Activated T-helper 1 cell treated with Interleukin-2 at 50 U/mL for 16 hours (primary cell): ENCODE results near the gene WIPF3.
"Not testable (repeated sequence)": the region's sequence is repeated elsewhere in the genome, so short reads cannot be mapped to it uniquely, and the experiment has no call there.

Experiments used
- DNase-seq: peaks from one replicate; pipeline ENCODE4 v3.0.0-alpha.2; 2020; ENCODE audit warnings: low read depth

Gene WIPF3

GRCh38 chr7:29881724-29882123, 75.4 kb downstream of the WIPF3 start:
- DNase-seq, result no peak

GRCh38 chr7:29882481-29882880, 76.2 kb downstream of the WIPF3 start:
- DNase-seq, result no peak

GRCh38 chr7:29883462-29884398, 77.4 kb downstream of the WIPF3 start:
- DNase-seq, result no peak

DNA sequence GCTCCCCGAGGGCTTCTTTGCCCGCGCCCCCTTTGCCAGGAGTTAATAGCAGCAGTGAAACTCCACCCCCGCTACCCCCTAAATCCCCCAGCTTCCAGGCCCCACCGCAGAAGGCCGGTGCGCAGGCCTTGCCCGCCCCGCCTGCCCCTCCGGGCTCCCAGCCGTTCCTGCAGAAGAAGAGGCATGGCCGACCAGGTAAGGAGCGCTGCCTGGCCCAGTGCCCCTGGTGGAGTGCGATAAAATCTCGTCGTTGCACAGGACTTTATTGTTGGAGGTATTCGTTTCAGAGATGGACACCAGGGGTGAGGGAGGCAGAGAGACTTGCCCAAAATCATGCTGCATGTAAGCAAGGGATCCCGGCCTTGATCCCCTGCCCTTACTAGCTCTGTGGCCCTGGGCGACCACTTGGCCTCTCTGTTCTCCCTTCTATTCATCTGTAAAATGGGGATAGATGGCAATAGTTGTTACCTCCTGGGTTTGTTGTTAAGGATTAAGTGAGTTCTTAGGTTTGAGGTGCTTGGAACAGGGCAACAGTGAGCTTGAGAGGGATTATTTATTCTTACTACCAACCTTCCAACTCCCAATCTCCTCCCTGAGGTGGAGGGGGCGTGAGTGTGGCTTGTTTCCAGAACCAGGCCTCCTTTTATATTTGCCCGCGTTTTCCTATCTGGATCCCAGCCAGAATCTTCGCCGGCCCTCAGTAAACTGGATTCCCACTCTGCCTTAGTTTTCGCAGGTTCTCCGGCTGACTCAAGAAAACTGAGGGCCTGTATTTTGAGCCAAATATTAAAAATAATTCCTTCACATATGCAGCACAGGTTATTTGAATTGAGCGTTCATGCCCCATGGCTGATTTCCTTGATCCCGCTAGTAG, 78.3 kb downstream of the WIPF3 start:
- DNase-seq, result no peak

GRCh38 chr7:29885626-29886025, 79.3 kb downstream of the WIPF3 start:
- no peak for DNase-seq

GRCh38 chr7:29886827-29887226, 80.5 kb downstream of the WIPF3 start:
- DNase-seq, result no peak

DNA sequence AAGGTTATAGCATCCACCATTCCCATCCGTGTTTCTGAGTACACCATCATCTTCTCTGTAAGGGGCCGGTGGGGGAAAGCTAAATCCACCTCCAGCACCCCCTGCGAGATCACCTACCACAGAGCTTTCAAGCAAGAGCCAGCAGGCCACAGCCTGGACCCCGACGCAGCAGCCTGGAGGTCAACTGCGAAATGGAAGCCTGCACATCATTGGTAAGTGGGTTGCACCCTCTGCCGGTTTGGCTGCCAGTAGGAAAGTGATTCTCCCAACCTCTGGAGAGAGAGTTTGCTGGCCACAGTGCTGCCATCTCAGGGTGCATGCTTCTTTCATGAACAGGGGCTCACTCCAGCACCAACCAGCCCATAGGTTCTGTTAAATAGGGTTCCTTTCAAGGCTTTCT, 81.7 kb downstream of the WIPF3 start:
- DNase-seq, result no peak

DNA sequence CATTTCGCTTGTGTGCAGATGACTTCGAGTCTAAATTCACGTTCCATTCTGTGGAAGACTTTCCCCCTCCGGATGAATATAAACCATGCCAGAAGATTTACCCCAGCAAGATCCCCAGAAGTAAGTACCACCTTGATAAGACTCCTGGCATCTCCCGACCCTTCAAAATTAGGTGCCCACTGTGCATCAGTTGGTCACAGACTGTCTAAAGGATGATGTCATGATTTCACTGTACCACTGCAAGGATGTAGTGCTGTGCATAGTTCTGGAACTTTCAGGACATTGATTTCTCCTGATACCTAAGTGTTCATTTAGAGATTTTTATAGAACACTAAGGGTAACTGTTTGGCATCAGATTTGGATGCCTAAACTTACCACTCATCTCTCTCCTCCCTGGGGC, 83.0 kb downstream of the WIPF3 start:
- DNase-seq, result no peak

DNA sequence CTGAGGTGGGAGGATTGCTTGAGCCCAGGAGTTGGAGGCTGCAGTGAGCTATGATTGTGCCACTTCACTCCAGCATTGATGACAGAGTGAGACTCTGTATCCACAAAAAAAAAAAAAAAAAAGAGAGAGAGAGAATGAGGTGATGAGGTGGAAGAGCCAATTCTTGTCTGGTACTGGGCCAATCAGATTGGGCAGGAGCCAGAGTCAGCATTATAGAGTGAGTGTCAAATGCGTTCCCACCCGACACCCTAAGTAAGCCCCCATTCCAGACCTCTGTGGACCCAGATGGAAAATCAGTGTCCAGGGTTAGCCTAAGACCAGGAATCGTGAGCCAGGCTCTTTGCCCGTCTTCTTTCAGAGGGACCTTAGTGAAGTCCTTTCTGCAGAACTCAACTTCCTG, 83.9 kb downstream of the WIPF3 start:
- DNase-seq, result no peak

DNA sequence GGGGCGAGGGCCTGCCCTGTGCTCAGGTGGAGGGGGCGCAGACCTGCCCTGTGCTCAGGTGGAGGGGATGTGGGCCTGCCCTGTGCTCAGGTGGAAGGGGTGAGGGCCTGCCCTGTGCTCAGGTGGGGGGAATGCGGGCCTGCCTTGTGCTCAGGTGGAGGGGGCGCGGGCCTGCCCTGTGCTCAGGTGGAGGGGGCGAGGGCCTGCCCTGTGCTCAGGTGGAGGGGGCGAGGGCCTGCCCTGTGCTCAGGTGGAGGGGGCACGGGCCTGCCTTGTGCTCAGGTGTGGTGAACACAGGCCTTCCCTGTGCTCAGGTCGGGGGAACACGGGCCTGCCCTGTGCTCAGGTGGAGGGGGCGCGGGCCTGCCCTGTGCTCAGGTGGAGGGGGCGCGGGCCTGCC, 84.5 kb downstream of the WIPF3 start:
- DNase-seq, result not testable (repeated sequence)

- DNase-seq, result no peak
Observed at GRCh38 chr7:29891766-29892165, 85.5 kb downstream of the WIPF3 start.

GRCh38 chr7:29892231-29892630, 85.9 kb downstream of the WIPF3 start:
- no peak for DNase-seq

DNA sequence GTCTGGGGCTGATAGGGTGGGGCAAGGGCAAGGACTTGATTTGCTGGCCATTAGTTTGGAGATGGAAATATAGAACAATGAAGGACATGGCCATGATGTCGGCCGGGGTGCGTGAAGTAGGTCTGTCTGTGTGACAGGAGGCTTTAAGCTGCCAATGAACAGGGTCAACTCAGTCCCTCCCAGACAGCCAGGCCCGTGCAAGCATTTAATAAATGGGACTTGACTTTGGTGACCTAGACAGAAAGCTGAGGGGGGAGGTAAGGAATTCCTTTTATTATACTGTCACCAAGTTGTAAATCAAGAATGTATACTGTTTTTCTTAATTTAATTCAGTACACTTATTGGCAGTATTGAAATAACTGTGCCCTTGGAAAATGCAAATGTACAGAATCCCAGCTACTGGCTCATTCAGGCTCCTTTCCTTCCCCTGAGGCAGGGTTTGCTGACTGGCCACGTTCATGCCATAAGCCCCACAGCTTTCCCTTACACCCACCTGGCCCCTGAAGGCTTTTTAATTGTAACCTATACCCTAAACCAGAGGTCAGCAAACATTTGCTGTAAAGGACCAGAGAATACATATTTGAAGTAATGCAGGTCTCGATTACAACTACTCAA, 87.2 kb downstream of the WIPF3 start:
- no peak for DNase-seq

DNA sequence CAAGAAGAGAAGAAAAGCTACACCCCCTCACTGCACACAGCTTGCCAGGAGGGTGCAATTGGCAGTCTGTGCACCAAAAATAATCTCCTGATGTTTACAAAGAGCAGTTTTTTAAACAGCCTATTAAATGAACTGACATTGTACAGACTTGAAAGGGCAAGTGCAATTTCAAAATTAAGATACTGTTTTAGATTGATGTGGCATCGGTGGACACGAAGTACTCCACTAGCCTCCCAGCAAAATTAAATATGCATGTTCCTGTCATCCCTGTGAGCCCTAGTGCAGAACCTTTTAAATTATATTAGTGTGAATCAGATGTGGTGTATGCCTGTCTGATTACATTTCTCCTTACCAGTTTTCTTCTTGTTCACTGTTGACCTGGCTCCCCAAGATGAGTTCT, 87.9 kb downstream of the WIPF3 start:
- no peak for DNase-seq

DNA sequence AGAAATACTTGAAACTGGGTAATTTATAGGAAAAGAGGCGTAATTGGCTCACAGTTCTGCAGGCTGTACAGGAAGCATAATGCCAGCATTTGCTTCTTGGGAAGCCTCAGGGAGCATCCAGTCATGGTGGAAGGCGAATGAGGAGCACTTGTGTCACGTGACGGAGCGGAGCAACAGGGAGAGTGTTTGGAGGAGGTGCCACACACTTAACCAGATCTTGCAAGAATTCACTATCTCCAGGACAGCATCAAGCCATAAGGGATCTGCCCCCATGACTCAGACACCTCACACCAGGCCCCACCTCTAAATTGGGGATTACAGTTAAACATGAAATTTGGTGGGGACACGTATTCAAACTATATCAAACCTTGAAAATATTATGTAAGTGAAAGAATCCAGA, 89.3 kb downstream of the WIPF3 start:
- no peak for DNase-seq

GRCh38 chr7:29896685-29897411, 90.5 kb downstream of the WIPF3 start:
- DNase-seq, result no peak

DNA sequence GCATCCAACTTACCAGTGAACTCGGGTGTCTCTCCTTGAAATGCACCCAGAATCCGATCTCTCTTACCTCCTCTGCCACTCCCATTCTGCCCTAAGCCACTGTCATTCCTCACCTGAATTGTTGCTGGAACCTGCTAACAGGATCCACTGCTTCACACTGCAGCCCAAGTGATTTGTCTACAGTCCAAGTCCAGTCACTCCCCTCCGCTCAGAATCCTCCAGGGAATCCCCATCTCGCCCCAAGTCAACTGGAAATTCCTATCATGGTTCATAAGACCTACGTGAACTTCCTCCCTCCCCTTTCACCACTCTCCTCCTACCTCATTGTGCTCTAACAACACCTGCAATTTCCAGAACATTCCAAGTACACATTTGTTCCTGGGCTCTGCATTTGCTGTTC, 92.0 kb downstream of the WIPF3 start:
- no peak for DNase-seq

DNA sequence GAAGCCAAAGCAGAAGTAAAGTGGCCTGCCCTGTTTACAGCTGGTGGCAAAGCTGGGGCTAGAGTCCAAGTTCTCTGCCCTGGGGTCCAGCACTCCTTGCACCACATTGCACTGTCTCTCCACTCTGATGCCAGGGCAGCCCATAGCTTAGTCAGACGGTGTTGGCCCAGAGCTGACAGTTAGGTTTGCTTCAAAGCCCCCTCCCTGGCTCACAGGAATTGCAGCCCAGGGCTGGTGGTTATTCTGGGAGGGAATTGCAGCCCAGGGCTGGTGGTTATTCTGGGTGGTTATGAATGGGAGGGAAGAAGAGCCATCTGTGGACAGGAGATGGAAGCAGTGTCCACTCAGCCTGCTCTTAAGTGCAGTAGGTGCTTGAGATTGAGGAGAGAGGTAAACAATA, 94.4 kb downstream of the WIPF3 start:
- DNase-seq, result no peak

GRCh38 chr7:29906200-29907022, 100.1 kb downstream of the WIPF3 start:
- DNase-seq, result no peak

DNA sequence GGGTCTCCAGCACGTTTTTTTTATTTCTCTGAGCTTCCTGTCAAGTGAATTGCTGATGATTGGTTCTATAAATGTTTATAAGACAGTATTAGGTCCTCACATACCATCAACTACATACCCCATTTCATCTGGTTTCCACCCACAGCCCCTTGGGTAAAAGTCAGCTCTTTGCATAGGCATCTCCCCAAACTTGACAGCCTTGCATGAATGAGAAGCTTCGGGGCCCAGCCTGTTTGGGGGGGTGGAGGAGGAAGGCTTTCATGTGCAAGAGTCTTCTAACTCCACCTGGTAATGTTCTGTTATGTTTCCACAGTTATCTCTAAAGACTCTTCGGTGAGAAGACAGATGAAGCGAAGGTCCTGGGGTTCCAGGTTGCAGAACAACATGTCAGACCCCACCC, 107.9 kb downstream of the WIPF3 start:
- DNase-seq, result no peak
